ENCODE data around the gene GCN1. TPM values are rescaled to one million over a fixed set of nuclear protein-coding genes. Genes with fewer than 3 reads are reported as not detected.

Gene GCN1
- total and polyA plus RNA-seq, 10 of the 15 experiments (the other 5 are each of a cell fraction or from before 2014, with no cell fraction given) = 10.8 to 150 (median 58.3) TPM

DNA sequence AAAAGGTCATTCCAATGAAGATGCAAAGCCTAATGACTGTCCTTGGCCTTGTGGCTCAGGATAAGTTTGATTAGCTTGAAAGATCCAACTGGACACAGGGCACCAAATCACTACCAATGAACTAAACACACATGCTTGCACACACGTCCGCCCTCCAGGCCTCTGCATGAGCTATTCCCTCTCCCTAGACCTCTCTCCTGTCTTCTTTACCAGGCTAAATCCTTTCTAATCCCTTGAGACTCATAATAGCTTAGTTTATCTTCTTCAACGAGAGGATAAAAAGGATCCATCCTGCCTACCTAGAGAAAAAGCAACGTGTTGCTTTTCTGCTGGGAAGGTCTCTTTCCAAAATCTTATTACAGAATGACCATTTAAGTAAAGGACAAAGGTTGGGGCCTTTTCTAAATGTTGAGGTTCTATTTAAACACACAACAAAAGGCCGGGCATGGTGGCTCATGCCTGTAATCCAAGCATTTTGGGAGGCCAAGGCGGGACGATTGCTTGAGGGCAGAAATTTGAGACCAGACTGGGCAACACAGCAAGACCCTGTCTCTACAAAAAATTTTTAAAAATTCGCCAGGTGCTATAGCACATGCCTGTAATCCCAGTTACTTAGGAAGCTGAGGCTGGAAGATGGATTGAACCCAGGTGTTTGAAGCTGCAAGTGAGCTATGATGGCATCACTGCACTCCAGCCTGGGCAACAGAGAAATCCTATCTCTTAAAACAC is 48.6 kb upstream of the GCN1 start:
- FAIRE-seq (no peak), ATAC-seq (no peak), DNase-seq (ENCODE audit: low read depth, low spot score) (no peak)
- Histone ChIP-seq H3K9ac (ENCODE audit: control insufficient read depth, insufficient read depth, low read length) (no peak overlapping the region), H3K4me2 (ENCODE audit: control insufficient read depth, insufficient read depth) (no peak overlapping the region), H3K4me3 (no peak overlapping the region), H3K27ac (ENCODE audit: control insufficient read depth, insufficient read depth) (no peak overlapping the region), H3K79me2 (ENCODE audit: control insufficient read depth, insufficient read depth, low read length) (no peaks in the 10 kb centered on the region), H2AFZ (ENCODE audit: control insufficient read depth, low read depth, low read length) (no peak overlapping the region), H3K4me1 (ENCODE audit: control insufficient read depth, insufficient read depth, low read length) (no peaks in the 10 kb centered on the region), H3K27me3 (replicated peaks in 1 of 2; ENCODE audit: control insufficient read depth in 2 of 2, insufficient read depth in 2 of 2, low read length in 1 of 2) (no peaks in the 10 kb centered on the region; a peak in 1 of 4 replicates), H3K9me3 (replicated peaks; ENCODE audit: control insufficient read depth, insufficient read depth, low read length) (no peaks in the 10 kb centered on the region), H3K36me3 (ENCODE audit: control insufficient read depth in 2 of 2, insufficient read depth in 2 of 2, low read length in 1 of 2) (no peaks in the 10 kb centered on the region), H4K20me1 (ENCODE audit: control insufficient read depth, insufficient read depth) (no peaks in the 10 kb centered on the region)
- in situ Hi-C loops (cut with MboI) = no loop called here
- ChIA-PET SMC1A (ENCODE audit: uncharacterized antibody, unreplicated experiment) (interaction anchor here (1.2 to 1.6 kb wide), 2 partner anchors 11 to 16 kb away, joined by 3 to 6 read pairs; no protein-coding TSS in a partner anchor), POLR2A (interaction anchor here (0.7 to 1.2 kb wide), 2 partner anchors 11 to 15 kb away, joined by 3 read pairs; no protein-coding TSS in a partner anchor), CTCF (interaction anchor here (0.9 to 3.0 kb wide), 3 partner anchors 11 to 22 kb away, joined by 4 to 20 read pairs (median 4); partner anchors contain the start of gene PXN), RAD21 (ENCODE audit: unreplicated experiment) (interaction anchor here (1.0 to 1.2 kb wide), 2 partner anchors 15 to 16 kb away, joined by 3 to 5 read pairs; no protein-coding TSS in a partner anchor)
- intact Hi-C loops (cut with micrococcal nuclease; ENCODE audit: unreplicated experiment) = no loop called here
- no TSS peak for BruUV-seq (replicated peaks)
- no peak for TF ChIP-seq MYB (IDR thresholded peaks at IDR 0.05; ENCODE audit: borderline replicate concordance, low read depth, low read length)
- TF ChIP-seq TARDBP (IDR thresholded peaks at IDR 0.05; ENCODE audit: borderline replicate concordance) = no peak
- TF ChIP-seq NFIC (IDR thresholded peaks at IDR 0.05; ENCODE audit: low read depth, low read length) = no peak
- no peak for TF ChIP-seq HCFC1 (IDR thresholded peaks at IDR 0.05; ENCODE audit: low read length)
- no peak for TF ChIP-seq FOXK2 (IDR thresholded peaks at IDR 0.05)
- no peak for TF ChIP-seq RUNX3 (IDR thresholded peaks at IDR 0.05; ENCODE audit: low read length)
- TF ChIP-seq POU2F2 (IDR thresholded peaks at IDR 0.05; ENCODE audit: borderline replicate concordance, low read depth, low read length) = no peak
- TF ChIP-seq FOXM1 (IDR thresholded peaks at IDR 0.05; ENCODE audit: low read depth, low read length) = no peak
- TF ChIP-seq SIX5 (IDR thresholded peaks at IDR 0.05; ENCODE audit: low read depth, low read length, severe bottlenecking) = no peak
- TF ChIP-seq IRF4 (IDR thresholded peaks at IDR 0.05; ENCODE audit: low read depth, low read length) = no peak
- no peak for TF ChIP-seq LARP7 (IDR thresholded peaks at IDR 0.05)
- no peak for TF ChIP-seq ZNF384 (IDR thresholded peaks at IDR 0.05; ENCODE audit: borderline replicate concordance, low read depth, low read length)
- TF ChIP-seq CREB1 (IDR thresholded peaks at IDR 0.05; ENCODE audit: low read depth) = no peak
- 44% methylated on average over 8 of the region's 8 CpGs for WGBS (ENCODE audit: insufficient coverage, insufficient replicate concordance, low lambda C conversion rate, missing lambda C conversion rate)
